ENCODE measurements around the gene PHOSPHO1.
A peak's percentile ranks its signal among the peaks of the same experiment; 100 is the strongest.
"Not testable (repeated sequence)": the region's sequence is repeated elsewhere in the genome, so short reads cannot be mapped to it uniquely, and the experiment has no call there.

PHOSPHO1 gene

DNA sequence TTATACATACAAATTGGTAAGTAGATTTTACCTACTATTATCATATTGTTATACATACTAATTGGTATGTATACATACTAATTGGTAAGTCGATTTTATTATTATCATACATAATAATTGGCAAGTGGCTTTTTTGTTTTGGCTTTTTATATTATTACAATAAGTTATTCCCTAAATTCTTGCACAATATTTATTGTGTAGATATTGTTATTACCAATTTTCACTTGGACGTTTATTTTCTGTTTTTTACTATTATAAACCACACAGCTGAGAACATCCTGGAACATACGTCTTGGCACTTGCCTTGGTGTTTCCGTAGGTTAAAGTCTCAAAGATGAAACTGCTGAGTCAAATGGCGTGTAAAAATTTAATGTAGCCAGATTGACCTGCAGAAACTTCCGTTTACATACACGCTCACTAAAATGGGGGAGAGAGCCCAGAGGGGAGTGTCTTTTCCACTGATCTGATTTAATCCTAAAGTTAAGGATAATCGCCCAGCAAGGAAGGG lies 39.1 kb downstream of the PHOSPHO1 start:
- DNase-seq: no peak

DNA sequence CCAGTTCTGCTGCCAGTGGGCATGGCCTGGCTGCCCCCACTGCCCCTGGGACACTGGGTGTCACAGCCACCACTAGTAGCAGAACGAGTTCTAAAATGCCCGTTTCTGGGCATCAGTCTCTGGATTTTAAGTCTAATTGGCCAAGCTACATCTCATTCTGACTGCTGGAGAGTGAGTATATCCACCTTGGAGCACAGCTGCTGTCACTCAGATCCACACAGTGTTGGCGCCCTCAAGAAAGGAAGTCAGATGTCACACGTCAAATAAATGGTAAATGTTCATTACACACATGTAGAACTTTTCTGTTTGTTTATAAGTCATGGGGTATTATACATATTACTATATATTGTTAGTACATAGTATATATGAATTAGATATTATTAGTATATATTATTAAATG lies 39.7 kb downstream of the PHOSPHO1 start:
- DNase-seq: no peak

DNA sequence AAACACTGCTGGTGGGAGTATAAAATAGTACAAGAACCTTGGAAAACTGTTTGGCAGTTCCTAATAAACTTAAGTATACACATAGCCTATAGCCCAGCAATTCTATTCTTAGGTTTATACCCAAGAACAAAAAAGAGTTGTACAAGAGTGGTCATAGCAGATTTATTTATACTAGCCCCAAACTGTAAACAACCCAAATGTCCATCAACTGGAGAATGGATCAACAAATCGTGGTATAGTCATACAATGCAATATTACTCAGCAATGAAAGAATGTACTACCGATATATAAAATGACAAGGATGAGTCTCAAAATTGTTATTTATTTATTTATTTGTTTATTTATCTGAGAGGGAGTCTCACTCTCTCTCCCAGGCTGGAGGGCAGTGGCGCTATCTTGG lies 43.3 kb downstream of the PHOSPHO1 start:
- DNase-seq: no peak

DNA sequence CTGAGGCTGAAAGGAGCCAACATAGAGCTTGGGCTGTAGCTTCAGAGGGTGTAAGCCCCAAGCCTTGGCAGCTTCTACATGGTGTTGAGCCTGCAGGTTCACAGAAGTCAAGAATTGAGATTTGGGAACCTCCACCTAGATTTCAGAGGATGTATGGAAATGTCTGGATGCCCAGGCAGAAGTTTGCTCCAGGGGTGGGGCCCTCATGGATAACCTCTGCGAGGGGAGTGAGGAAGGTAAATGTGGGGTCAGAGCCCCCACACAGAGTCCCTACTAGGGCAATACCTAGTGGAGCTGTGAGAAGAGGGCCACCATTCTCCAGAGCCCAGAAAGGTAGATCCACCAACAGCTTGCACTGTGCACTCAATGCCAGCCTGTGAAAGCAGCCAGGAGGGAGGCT lies 45.2 kb downstream of the PHOSPHO1 start:
- DNase-seq: not testable (repeated sequence)

DNA sequence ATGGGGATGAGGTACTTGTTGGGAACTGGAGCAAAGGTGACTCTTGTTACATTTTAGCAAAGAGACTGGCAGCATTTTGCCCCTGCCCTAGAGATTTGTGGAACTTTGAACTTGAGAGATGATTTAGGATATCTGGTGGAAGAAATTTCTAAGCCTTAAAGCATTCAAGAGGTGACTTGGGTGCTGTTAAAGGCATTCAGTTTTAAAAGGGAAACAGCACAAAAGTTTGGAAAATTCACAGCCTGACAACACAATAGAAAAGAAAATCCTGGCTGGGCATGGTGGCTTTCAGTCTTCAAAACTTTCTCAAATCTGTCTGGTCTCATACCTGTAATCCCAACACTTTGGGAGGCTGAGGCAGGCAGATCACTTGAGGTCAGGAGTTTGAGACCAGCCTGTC lies 46.1 kb downstream of the PHOSPHO1 start:
- not testable (repeated sequence) for DNase-seq

DNA sequence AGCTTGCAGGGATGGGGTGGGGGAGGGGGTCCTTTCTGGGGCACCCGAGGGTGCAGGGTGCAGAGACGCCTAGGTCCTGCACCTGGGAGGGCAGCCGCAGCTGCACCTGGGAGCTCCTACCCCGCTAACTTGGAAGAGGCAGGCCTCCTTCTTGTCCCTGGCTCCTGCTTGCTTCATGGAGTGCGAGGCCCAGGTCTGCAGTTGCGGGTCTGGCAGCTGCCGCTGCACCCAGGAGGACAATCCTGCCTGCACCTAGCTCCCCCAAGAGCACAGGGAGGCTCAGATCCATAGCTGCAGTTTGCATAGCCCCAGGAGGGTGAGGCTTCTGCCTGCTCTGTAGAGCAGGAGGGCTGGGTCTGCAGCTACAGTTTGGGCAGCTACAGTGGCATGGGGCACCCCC lies 46.8 kb downstream of the PHOSPHO1 start:
- no peak for DNase-seq

DNA sequence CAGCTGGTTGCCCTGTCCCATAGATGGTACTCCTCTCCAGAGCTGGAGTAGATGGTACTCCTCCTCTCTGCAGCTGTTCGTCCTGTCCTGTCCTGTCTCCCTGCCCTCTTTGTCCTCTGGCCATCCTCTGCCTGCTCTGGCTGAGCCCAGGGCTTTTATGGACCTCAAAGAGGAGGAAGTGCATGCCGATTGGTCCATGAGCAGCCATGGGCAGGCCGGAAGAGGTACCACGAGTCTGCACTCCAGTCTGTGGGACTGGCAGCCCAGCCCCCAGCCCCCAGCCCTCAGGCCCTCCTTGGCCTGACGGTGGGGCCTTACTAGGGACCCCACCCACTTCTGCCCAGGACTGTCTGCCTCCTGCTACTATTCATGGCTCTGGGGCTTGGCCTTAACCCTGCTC lies 47.2 kb downstream of the PHOSPHO1 start:
- no peak for DNase-seq

DNA sequence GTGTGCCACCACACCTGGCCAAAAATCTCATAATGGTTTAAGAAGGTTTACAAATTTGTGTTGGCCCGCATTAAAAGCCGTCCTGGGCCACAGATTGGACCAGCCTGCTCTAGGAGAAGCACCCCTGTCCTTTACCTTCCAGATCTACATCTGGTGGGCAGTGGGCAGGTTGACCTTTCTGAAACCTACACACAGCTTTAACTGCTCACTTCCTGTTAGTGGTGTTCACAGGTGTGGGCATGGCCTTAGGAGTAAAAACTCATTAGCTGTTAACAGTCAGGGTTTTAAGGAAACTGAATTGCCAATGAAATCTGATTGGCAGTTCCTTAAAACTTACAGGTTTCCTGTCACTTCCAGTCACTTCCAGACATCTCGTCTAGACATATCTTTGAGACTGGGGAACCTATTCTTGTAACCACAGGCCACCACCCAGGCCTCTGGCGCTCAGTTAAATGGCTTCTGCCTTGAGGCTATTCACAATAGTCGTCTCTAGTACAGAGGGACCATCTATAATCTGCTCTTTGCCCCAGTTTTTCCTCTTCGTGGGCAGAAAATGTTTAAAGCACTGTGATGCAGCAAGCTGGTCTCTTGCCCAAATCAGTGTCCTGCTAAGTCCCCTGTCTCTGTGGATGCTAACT lies 49.5 kb downstream of the PHOSPHO1 start:
- no peak for DNase-seq

DNA sequence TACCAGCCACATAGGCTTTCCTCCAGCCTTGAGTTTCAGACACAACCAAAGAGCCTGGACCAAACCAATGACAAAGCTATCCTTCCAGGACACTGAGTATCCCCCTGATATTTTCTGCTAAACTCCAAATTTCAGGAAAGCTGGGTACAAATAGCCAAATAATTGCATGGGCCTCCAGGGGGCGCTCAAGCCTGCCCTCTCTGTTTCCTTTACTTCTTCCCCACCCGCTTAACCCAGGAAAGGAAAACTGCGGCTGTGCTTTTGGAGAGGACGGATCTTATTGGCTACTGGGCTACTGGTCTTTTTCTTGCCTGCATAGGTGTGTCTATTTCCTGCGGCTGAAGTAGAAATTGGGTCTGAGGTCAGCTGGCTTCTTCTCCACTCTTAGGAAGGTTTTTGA lies 50.3 kb downstream of the PHOSPHO1 start:
- peak; percentile 57 for DNase-seq

DNA sequence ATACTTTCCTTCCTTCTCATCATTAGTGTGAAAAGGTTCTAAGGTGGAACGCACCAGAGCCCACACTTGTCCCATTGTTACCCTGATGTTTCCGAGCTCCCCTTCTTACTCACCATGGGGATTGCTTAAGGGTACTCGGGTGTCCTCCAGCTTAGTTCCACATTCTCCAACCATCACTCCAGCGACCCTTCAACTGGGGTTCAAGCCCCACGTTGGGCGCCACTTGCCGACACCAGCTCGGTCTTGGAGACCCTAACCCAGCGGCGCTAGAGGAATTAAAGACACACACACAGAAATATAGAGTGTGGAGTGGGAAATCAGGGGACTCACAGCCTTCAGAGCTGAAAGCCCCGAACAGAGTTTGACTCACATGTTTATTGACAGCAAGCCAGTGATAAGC lies 54.6 kb downstream of the PHOSPHO1 start:
- DNase-seq: not testable (repeated sequence)
